HG03025 (cell line): ENCODE data around the gene MOB2.

Experiments used
- ATAC-seq: cut with Tn5 transposase; IDR thresholded peaks from one replicate; pipeline ENCODE4 v1.9.1; 2021; ENCODE audit warnings: mild to moderate bottlenecking, moderate library complexity; ENCODE audit not compliant: unreplicated experiment, low FRiP score

The MOB2 gene

GRCh38 chr11:1506981-1507380 is 20.4 kb upstream of the MOB2 start:
- ATAC-seq, result no peak

- ATAC-seq, result no peak
Observed at GRCh38 chr11:1505480-1505879, 18.9 kb upstream of the MOB2 start.

- no peak for ATAC-seq
Observed at GRCh38 chr11:1504581-1505290, 18.2 kb upstream of the MOB2 start.

- ATAC-seq, result no peak
Observed at GRCh38 chr11:1504138-1504537, 17.6 kb upstream of the MOB2 start.

GRCh38 chr11:1503708-1504104 is 17.1 kb upstream of the MOB2 start:
- ATAC-seq, result no peak

- no peak for ATAC-seq
Observed at GRCh38 chr11:1502954-1503707, 16.6 kb upstream of the MOB2 start.

- ATAC-seq, result no peak
Observed at GRCh38 chr11:1502168-1502953, 15.8 kb upstream of the MOB2 start.

GRCh38 chr11:1501421-1502167 is 15.0 kb upstream of the MOB2 start:
- ATAC-seq, result no peak

- ATAC-seq, result no peak
Observed at GRCh38 chr11:1500466-1501420, 14.2 kb upstream of the MOB2 start.

GRCh38 chr11:1499899-1500298 is 13.3 kb upstream of the MOB2 start:
- ATAC-seq, result no peak

GRCh38 chr11:1499261-1499890 is 12.8 kb upstream of the MOB2 start:
- ATAC-seq, result no peak

- no peak for ATAC-seq
Observed at GRCh38 chr11:1498262-1498661, 11.7 kb upstream of the MOB2 start.

GRCh38 chr11:1497600-1497999 is 11.0 kb upstream of the MOB2 start:
- ATAC-seq, result no peak

- ATAC-seq, result no peak
Observed at GRCh38 chr11:1496761-1497095, 10.1 kb upstream of the MOB2 start.

GRCh38 chr11:1496091-1496760 is 9.6 kb upstream of the MOB2 start:
- no peak for ATAC-seq

- ATAC-seq, result no peak
Observed at GRCh38 chr11:1494650-1495049, 8.1 kb upstream of the MOB2 start.

- ATAC-seq, result no peak
Observed at GRCh38 chr11:1493650-1494244, 7.2 kb upstream of the MOB2 start.

- ATAC-seq, result no peak
Observed at GRCh38 chr11:1491379-1491778, 4.8 kb upstream of the MOB2 start.
